NB4 (cell line): Measurements from ENCODE around the gene BAHCC1.
"Not testable (repeated sequence)": the region's sequence is repeated elsewhere in the genome, so short reads cannot be mapped to it uniquely, and the experiment has no call there.

Experiments used
- POLR2A ChIP-seq: IDR thresholded peaks from 2 replicates; pipeline ENCODE4 v1.6.1; 2011; ENCODE audit warnings: mild to moderate bottlenecking; ENCODE audit not compliant: insufficient read length; ENCODE audit errors: extremely low read depth
- TF ChIP-seq, protein P1 (sequence below): IDR thresholded peaks from one replicate; pipeline ENCODE4 v1.5.1; 2012; ENCODE audit warnings: low read depth, low read length

DNA sequence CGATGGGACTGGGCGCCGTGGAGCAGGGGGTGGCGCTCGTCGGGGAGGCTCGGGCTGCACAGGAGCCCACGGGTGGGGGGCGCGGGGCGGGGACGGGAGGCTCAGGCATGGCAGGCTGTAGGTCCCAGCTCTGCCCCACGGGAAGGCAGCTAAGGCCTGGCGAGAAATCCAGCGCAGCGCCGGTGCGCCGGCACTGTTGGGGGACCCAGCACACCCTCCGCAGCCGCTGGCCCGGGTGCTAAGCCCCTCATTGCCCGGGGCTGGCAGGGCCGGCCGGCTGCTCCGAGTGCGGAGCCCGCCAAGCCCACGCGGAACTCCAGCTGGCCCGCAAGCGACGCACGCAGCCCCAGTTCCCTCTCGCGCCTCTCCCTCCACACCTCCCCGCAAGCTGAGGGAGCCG lies 43.2 kb upstream of the BAHCC1 start:
- TF ChIP-seq POLR2A, result not testable (repeated sequence)
- TF ChIP-seq, protein P1, sequence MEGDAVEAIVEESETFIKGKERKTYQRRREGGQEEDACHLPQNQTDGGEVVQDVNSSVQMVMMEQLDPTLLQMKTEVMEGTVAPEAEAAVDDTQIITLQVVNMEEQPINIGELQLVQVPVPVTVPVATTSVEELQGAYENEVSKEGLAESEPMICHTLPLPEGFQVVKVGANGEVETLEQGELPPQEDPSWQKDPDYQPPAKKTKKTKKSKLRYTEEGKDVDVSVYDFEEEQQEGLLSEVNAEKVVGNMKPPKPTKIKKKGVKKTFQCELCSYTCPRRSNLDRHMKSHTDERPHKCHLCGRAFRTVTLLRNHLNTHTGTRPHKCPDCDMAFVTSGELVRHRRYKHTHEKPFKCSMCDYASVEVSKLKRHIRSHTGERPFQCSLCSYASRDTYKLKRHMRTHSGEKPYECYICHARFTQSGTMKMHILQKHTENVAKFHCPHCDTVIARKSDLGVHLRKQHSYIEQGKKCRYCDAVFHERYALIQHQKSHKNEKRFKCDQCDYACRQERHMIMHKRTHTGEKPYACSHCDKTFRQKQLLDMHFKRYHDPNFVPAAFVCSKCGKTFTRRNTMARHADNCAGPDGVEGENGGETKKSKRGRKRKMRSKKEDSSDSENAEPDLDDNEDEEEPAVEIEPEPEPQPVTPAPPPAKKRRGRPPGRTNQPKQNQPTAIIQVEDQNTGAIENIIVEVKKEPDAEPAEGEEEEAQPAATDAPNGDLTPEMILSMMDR, result not testable (repeated sequence)
